Adrenal gland (tissue), 12 donors: ENCODE data around the gene KEAP1. TPM values are rescaled to one million over a fixed set of nuclear protein-coding genes. Genes with fewer than 3 reads are reported as not detected.

Experiments used
- DNase-seq, 7 donors: peaks; one replicate each; pipeline ENCODE4 v3.0.0-alpha.2; 2019 to 2020
- H3K27ac ChIP-seq, 5 donors: fragments of 200-600 bp; sonication (generic) in 4 of 5; 1 replicate in 3 of 5; 2 replicates in 2 of 5; pipeline versions ENCODE4 v1.5.1 to v1.8.0; 2016 to 2020; ENCODE audit warnings: mild to moderate bottlenecking in 1 of 5
- H3K27me3 ChIP-seq: fragments of 200-600 bp; 2 replicates; pipeline ENCODE4 v1.8.0; 2021
- H3K36me3 ChIP-seq, 2 donors: fragments of 200-600 bp; replicated peaks in 1 of 2; 1 replicate in 1 of 2; 2 replicates in 1 of 2; pipeline versions ENCODE4 v1.5.1 to v1.8.0; 2018 to 2022
- H3K4me1 ChIP-seq, 2 donors: fragments of 200-600 bp; replicated peaks in 1 of 2; 1 replicate in 1 of 2; 2 replicates in 1 of 2; pipeline versions ENCODE4 v1.5.1 to v1.8.0; 2018 to 2021
- H3K4me3 ChIP-seq, 4 donors: fragments of 200-600 bp; sonication (generic) in 3 of 4; one replicate each; pipeline ENCODE4 v1.5.1; 2016 to 2018
- H3K9me3 ChIP-seq, 3 donors: fragments of 200-600 bp; sonication (generic) in 1 of 3; replicated peaks in 1 of 3; 1 replicate in 2 of 3; 2 replicates in 1 of 3; pipeline versions ENCODE4 v1.5.1 to v1.8.0; 2016 to 2021
- CTCF ChIP-seq, 6 experiments: fragments of 450-650 bp in 4 of 6; fragments of 200-600 bp in 2 of 6; sonication (generic) in 1 of 6; IDR thresholded peaks; 1 replicate in 5 of 6; 2 replicates in 1 of 6; pipeline versions ENCODE4 v1.5.1 to v1.8.0; 2016 to 2021; ENCODE audit warnings: antibody characterized with exemption in 6 of 6, mild to moderate bottlenecking in 2 of 6, moderate library complexity in 1 of 6
- POLR2A ChIP-seq, 2 donors: fragments of 450-650 bp; IDR thresholded peaks; one replicate each; pipeline ENCODE4 v1.6.1; 2017; ENCODE audit warnings: antibody characterized with exemption in 2 of 2, mild to moderate bottlenecking in 2 of 2, moderate library complexity in 1 of 2
- WGBS, 4 donors: extraction: QIAGEN DNeasy Blood & Tissue Kit in 2 of 4; methylation state at CpG; one replicate each; pipeline versions ENCODE4 v1.1.5 to v1.1.7; 2013 to 2017; 5-methylcytosine and 5-hydroxymethylcytosine counted together
- intact Hi-C, 2 donors: fragments of 100-400 bp; cut with DNase I; formaldehyde crosslinking; loops; one replicate each; pipeline versions ENCODE4 v1.14.1 to v1.15.0; 2022 to 2023
- polyA plus RNA-seq, 3 donors: library from polyadenylated mRNA; stranded (reverse); fragments of 200-250 nt in 2 of 3; fragments of 350-450 nt in 1 of 3; fragmentation: Illumina TruSeq in 1 of 3; extraction: RNeasy Lipid Tissue Mini Kit (QIAGEN cat#74804) in 1 of 3; gene quantifications; one replicate each; pipeline ENCODE4 v1.2.3, GENCODE V29; 2013 to 2014
- total RNA-seq, 9 donors: library from RNA; depleted of rRNA in 4 of 9; stranded (reverse); fragments of >200 nt in 4 of 9; fragments of 120-200 nt in 1 of 9; fragmentation: NEBNext Ultra II Directional in 1 of 9; extraction: Animal tissue kit (Norgen Biotek cat#: 25700) in 1 of 9; gene quantifications; one replicate each; pipeline versions ENCODE4 v1.1.0 to v1.2.4, GENCODE V29; 2013 to 2023
- donor health status: healthy with polysubstance abuse.
- donor health status: Bipolar disorder and iron deficiency.
- donor health status: DM: yes; HTN: yes; CAD: no.
- donor health status: DM: no; HTN: no; CAD: no.
- donor health status: DM: no; HTN: no; CAD: no.
- donor health status: DM: yes; HTN: yes; CAD: no.

KEAP1 gene
- total and polyA plus RNA-seq, 12 donors = 71.0 to 106 (median 77.2) TPM

GRCh38 chr19:10550336-10550735, 47.2 kb upstream of the KEAP1 start:
- no peak for TF ChIP-seq POLR2A (IDR thresholded peaks at IDR 0.05)
- no peak for TF ChIP-seq CTCF (IDR thresholded peaks at IDR 0.05)
- H3K27ac ChIP-seq = no peak overlapping the region
- 82 to 99% (median 93%) methylated on average over 5 to 6 of the region's 6 CpGs for WGBS, 4 donors
- peaks cover 0 to 77% of the 10 kb centered on the region in 2 donors for H3K36me3 ChIP-seq
- no peaks in the 10 kb centered on the region for H3K9me3 ChIP-seq
- H3K27me3 ChIP-seq = no peaks in the 10 kb centered on the region
- DNase-seq = no peak
- intact Hi-C loops = no loop called here
- H3K4me1 ChIP-seq = peaks cover 0 to 3% of the 10 kb centered on the region in 2 donors
- H3K4me3 ChIP-seq = no peak overlapping the region

- Histone ChIP-seq H3K4me3 (no peak overlapping the region), H3K4me1 (peaks cover 1 to 9% of the 10 kb centered on the region in 2 donors), H3K27ac (no peak overlapping the region), H3K36me3 (peaks cover 0 to 71% of the 10 kb centered on the region in 2 donors), H3K9me3 (no peaks in the 10 kb centered on the region), H3K27me3 (no peaks in the 10 kb centered on the region)
- intact Hi-C loops = no loop called here
- TF ChIP-seq CTCF (IDR thresholded peaks at IDR 0.05) = no peak
- TF ChIP-seq POLR2A (IDR thresholded peaks at IDR 0.05) = no peak
- 85 to 92% (median 90%) methylated on average over 6 to 7 of the region's 7 CpGs for WGBS, 4 donors
- no peak for DNase-seq
Observed at GRCh38 chr19:10549733-10550132, 46.6 kb upstream of the KEAP1 start.

GRCh38 chr19:10548746-10549276, 45.7 kb upstream of the KEAP1 start:
- no peaks in the 10 kb centered on the region for H3K9me3 ChIP-seq
- H3K4me3 ChIP-seq = no peak overlapping the region
- 93 to 96% (median 95%) methylated on average over 13 to 18 of the region's 18 CpGs for WGBS, 4 donors
- TF ChIP-seq CTCF (IDR thresholded peaks at IDR 0.05) (no peak), POLR2A (IDR thresholded peaks at IDR 0.05) (no peak)
- H3K27me3 ChIP-seq = no peaks in the 10 kb centered on the region
- peaks cover 0 to 62% of the 10 kb centered on the region in 2 donors for H3K36me3 ChIP-seq
- DNase-seq = no peak
- no peak overlapping the region for H3K27ac ChIP-seq
- H3K4me1 ChIP-seq = peaks cover 7 to 14% of the 10 kb centered on the region in 2 donors
- intact Hi-C loops = no loop called here

- no peak overlapping the region for H3K4me3 ChIP-seq
- DNase-seq = no peak
- intact Hi-C loops = no loop called here
- 89 to 97% (median 92%) methylated on average over 10 to 17 of the region's 17 CpGs for WGBS, 4 donors
- H3K4me1 ChIP-seq = peaks cover 10 to 18% of the 10 kb centered on the region in 2 donors
- H3K27me3 ChIP-seq = no peaks in the 10 kb centered on the region
- H3K9me3 ChIP-seq = no peaks in the 10 kb centered on the region
- H3K36me3 ChIP-seq = peaks cover 0 to 42% of the 10 kb centered on the region in 2 donors
- no peak overlapping the region for H3K27ac ChIP-seq
- TF ChIP-seq POLR2A (IDR thresholded peaks at IDR 0.05) (no peak), CTCF (IDR thresholded peaks at IDR 0.05) (no peak)
Observed at GRCh38 chr19:10546817-10547216, 43.7 kb upstream of the KEAP1 start.
